Measurements from ENCODE around the gene CDKAL1. TPM values are rescaled to one million over a fixed set of nuclear protein-coding genes. Genes with fewer than 3 reads are reported as not detected.
A peak's percentile ranks its signal among the peaks of the same experiment; 100 is the strongest.

CDKAL1 gene
- total RNA-seq, 8 experiments from 2014 or later: 16.1 to 25.2 (median 20.2) TPM

- no peak overlapping the region for H3K27ac ChIP-seq
- H3K4me3 ChIP-seq: no peak overlapping the region
- no peaks in the 10 kb centered on the region for H3K4me1 ChIP-seq (replicated peaks in 1 of 2)
- 75 to 100% (median 95%) methylated on average over 1 to 2 of the region's 2 CpGs for WGBS, 10 experiments
- in situ Hi-C loops (cut with MboI; ENCODE audit: low pct_unique_long_range_greater_than_20kb in 2 of 9, low sequenced_read_pairs in 9 of 9, unreplicated experiment in 9 of 9): no loop called here
- peak in 2 of 8 experiments; percentile 27 to 28 for ATAC-seq (replicated peaks in 6 of 8)
These were observed 144.6 kb downstream of the CDKAL1 start for GRCh38 chr6:20678831-20679352.

DNA sequence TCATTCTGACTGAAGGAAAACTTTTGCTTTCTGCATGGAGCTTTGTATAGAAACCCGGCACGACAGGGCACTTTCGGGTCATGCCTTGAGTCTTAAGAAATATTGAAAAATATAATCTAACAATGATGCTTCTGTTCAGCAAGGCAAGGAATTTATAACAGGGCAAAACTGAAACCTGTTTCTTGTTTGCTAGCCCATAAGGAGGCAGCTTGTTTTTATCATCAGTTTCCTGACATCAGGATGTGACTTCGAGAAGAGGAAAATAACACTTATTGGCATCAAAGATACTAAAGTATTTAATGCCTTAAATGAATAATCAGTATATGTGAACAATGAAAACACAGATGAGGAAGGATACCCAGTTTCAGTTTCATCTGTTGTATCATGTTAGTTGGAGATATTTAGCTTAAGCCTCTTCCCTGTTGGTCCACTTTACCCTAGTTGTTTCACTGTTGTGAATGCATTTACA lies 146.5 kb downstream of the CDKAL1 start:
- in situ Hi-C loops (cut with MboI; ENCODE audit: low pct_unique_long_range_greater_than_20kb in 2 of 9, low sequenced_read_pairs in 9 of 9, unreplicated experiment in 9 of 9): no loop called here
- 24 to 93% (median 82%) methylated on average over 3 to 4 of the region's 4 CpGs; no CpG with 5 or more reads in 2 of the 10 experiments for WGBS, 10 experiments
- no peak overlapping the region for H3K27ac ChIP-seq
- ATAC-seq (replicated peaks in 6 of 8): no peak
- no peak overlapping the region for H3K4me3 ChIP-seq
- H3K4me1 ChIP-seq (replicated peaks in 1 of 2): no peaks in the 10 kb centered on the region

GRCh38 chr6:20681243-20681684 lies 147.0 kb downstream of the CDKAL1 start:
- no peaks in the 10 kb centered on the region for H3K4me1 ChIP-seq (replicated peaks in 1 of 2)
- H3K27ac ChIP-seq: no peak overlapping the region
- in situ Hi-C loops (cut with MboI; ENCODE audit: low pct_unique_long_range_greater_than_20kb in 2 of 9, low sequenced_read_pairs in 9 of 9, unreplicated experiment in 9 of 9): no loop called here
- H3K4me3 ChIP-seq: no peak overlapping the region
- peak in 1 of 8 experiments; percentile 36 for ATAC-seq (replicated peaks in 6 of 8)

- no peak for ATAC-seq (replicated peaks in 6 of 8)
- no peak overlapping the region for H3K4me3 ChIP-seq
- in situ Hi-C loops (cut with MboI; ENCODE audit: low pct_unique_long_range_greater_than_20kb in 2 of 9, low sequenced_read_pairs in 9 of 9, unreplicated experiment in 9 of 9): no loop called here
- whole genome bisulfite sequencing, 10 experiments: 84 to 100% (median 95%) methylated on average over 1 to 3 of the region's 3 CpGs
- no peaks in the 10 kb centered on the region for H3K4me1 ChIP-seq (replicated peaks in 1 of 2)
- H3K27ac ChIP-seq: no peak overlapping the region
These were observed 150.2 kb downstream of the CDKAL1 start for GRCh38 chr6:20684474-20684873.

- Histone ChIP-seq H3K4me1 (replicated peaks in 1 of 2) (peaks cover 0 to under 1% of the 10 kb centered on the region in 2 donors), H3K4me3 (no peak overlapping the region), H3K27ac (no peak overlapping the region)
- no peak for ATAC-seq (replicated peaks in 6 of 8)
- in situ Hi-C loops (cut with MboI; ENCODE audit: low pct_unique_long_range_greater_than_20kb in 2 of 9, low sequenced_read_pairs in 9 of 9, unreplicated experiment in 9 of 9): no loop called here
- 59 to 100% (median 95%) methylated on average over 1 to 5 of the region's 6 CpGs; no CpG with 5 or more reads in 1 of the 10 experiments for WGBS, 10 experiments
These were observed 151.9 kb downstream of the CDKAL1 start for GRCh38 chr6:20686142-20686541.

GRCh38 chr6:20687494-20687893 lies 153.2 kb downstream of the CDKAL1 start:
- no peak for ATAC-seq (replicated peaks in 6 of 8)

DNA sequence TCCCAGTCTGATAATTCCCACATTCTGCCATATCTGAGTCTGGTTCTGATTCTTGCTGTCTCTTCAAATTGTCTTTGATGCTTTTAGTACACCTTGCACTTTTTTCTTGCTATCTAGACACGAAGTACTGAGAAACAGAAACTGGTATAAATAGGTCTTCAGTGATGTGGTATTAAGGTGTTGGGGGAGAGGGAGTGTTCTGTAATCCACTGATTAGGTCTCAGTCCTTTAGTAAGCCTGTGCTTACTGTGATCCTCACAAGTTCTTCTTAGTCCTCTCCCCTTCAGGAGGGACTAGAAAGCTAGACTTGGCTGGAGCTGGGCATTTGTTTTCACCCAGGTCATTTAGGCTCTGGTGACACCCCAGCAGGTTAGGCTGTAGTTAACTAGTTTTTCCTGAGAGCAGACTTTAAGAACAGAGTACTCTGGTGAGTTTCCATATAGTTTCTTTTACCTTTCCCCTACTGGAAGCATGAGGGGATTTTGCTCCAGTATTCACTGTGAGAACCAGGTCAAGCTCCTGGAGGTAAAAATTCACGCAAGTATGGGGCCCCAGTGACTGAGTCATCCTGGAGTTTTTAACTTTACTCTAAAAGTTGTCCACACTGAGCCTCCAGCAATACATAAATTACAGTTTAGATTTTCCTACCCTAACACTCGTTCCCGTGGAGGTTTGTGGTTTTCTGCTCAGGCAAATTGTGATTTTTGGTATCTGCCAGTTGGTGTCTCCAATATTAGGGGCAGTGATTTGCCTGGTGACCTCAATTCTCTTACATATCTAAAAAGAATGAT lies 154.6 kb downstream of the CDKAL1 start:
- WGBS, 10 experiments: 45 to 97% (median 82%) methylated on average over 1 to 4 of the region's 4 CpGs
- Histone ChIP-seq H3K27ac (no peak overlapping the region), H3K4me3 (no peak overlapping the region), H3K4me1 (replicated peaks in 1 of 2) (peaks cover 0 to 5% of the 10 kb centered on the region in 2 donors)
- ATAC-seq (replicated peaks in 6 of 8): no peak
- in situ Hi-C loops (cut with MboI; ENCODE audit: low pct_unique_long_range_greater_than_20kb in 2 of 9, low sequenced_read_pairs in 9 of 9, unreplicated experiment in 9 of 9): no loop called here

More at GRCh38 chr6:20687494-20687893, 153.2 kb downstream of the CDKAL1 start:
- Histone ChIP-seq H3K27ac (no peak overlapping the region), H3K4me3 (no peak overlapping the region), H3K4me1 (replicated peaks in 1 of 2) (peaks cover 0 to 5% of the 10 kb centered on the region in 2 donors)
- in situ Hi-C loops (cut with MboI; ENCODE audit: low pct_unique_long_range_greater_than_20kb in 2 of 9, low sequenced_read_pairs in 9 of 9, unreplicated experiment in 9 of 9): no loop called here
- 79 to 100% (median 92%) methylated on average over 2 of the region's 2 CpGs; no CpG with 5 or more reads in 1 of the 10 experiments for WGBS, 10 experiments

DNA sequence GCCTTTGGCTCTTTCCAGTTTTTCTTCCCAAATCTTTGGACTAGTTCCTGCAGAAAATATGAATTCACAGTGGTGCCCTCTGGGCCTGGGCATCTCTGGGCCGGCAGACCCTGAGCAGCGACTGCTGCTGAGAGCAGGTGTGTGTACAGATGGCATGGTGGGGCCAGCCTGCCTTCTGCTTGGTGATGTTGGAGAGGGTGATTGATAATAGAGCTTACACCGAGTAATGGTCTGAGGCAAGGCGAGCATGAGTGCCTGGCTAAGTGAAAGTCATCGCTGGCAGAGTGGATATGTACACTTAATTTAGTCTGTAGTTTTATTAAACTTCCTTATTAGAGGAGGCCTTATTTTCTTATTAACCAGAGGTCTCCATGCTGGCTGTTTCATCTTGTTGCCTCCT lies 156.9 kb downstream of the CDKAL1 start:
- 63 to 91% (median 82%) methylated on average over 2 to 4 of the region's 5 CpGs; no CpG with 5 or more reads in 5 of the 10 experiments for WGBS, 10 experiments
- ATAC-seq (replicated peaks in 6 of 8): peak in 2 of 8 experiments; percentile 26 to 78
- no peak overlapping the region for H3K27ac ChIP-seq
- in situ Hi-C loops (cut with MboI; ENCODE audit: low pct_unique_long_range_greater_than_20kb in 2 of 9, low sequenced_read_pairs in 9 of 9, unreplicated experiment in 9 of 9): no loop called here
- peaks cover 0 to 5% of the 10 kb centered on the region in 2 donors for H3K4me1 ChIP-seq (replicated peaks in 1 of 2)
- H3K4me3 ChIP-seq: no peak overlapping the region

- no peak for ATAC-seq (replicated peaks in 6 of 8)
- in situ Hi-C loops (cut with MboI; ENCODE audit: low pct_unique_long_range_greater_than_20kb in 2 of 9, low sequenced_read_pairs in 9 of 9, unreplicated experiment in 9 of 9): no loop called here
These were observed 157.8 kb downstream of the CDKAL1 start for GRCh38 chr6:20692023-20692422.

GRCh38 chr6:20693466-20694063 lies 159.3 kb downstream of the CDKAL1 start:
- no peak overlapping the region for H3K27ac ChIP-seq
- ATAC-seq (replicated peaks in 6 of 8): no peak
- H3K4me1 ChIP-seq (replicated peaks in 1 of 2): peaks cover 0 to 5% of the 10 kb centered on the region in 2 donors
- WGBS, 10 experiments: 83 to 100% (median 100%) methylated on average over 1 to 3 of the region's 4 CpGs
- no peak overlapping the region for H3K4me3 ChIP-seq
- in situ Hi-C loops (cut with MboI; ENCODE audit: low pct_unique_long_range_greater_than_20kb in 2 of 9, low sequenced_read_pairs in 9 of 9, unreplicated experiment in 9 of 9): no loop called here

More at GRCh38 chr6:20692023-20692422, 157.8 kb downstream of the CDKAL1 start:
- H3K4me1 ChIP-seq (replicated peaks in 1 of 2): peaks cover 0 to 5% of the 10 kb centered on the region in 2 donors
- H3K27ac ChIP-seq: no peak overlapping the region
- H3K4me3 ChIP-seq: no peak overlapping the region

DNA sequence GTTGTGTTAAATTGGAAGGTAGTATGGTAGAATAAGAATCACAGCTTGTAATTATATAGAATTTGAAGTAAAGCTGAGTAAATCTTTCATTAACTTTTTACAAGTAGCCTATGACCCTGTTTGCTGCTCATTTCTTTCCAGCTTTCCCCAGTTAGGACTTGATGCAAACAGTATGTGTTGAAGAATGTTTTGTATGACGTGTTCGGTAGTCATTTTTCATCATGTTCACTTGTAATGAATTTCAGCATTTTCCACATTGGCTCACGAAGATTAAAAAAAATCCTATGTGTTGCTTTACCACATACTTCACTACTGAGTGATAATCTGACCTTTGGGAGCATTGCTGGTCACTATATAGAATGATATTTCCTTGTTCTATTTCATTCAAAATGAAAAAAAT lies 162.4 kb downstream of the CDKAL1 start:
- 17 to 100% (median 83%) methylated on average over 1 to 3 of the region's 3 CpGs; no CpG with 5 or more reads in 3 of the 10 experiments for WGBS, 10 experiments
- ATAC-seq (replicated peaks in 6 of 8): peak in 1 of 8 experiments; percentile 20
- H3K4me1 ChIP-seq (replicated peaks in 1 of 2): peaks cover 0 to 7% of the 10 kb centered on the region in 2 donors
- H3K4me3 ChIP-seq: no peak overlapping the region
- in situ Hi-C loops (cut with MboI; ENCODE audit: low pct_unique_long_range_greater_than_20kb in 2 of 9, low sequenced_read_pairs in 9 of 9, unreplicated experiment in 9 of 9): no loop called here
- H3K27ac ChIP-seq: no peak overlapping the region

DNA sequence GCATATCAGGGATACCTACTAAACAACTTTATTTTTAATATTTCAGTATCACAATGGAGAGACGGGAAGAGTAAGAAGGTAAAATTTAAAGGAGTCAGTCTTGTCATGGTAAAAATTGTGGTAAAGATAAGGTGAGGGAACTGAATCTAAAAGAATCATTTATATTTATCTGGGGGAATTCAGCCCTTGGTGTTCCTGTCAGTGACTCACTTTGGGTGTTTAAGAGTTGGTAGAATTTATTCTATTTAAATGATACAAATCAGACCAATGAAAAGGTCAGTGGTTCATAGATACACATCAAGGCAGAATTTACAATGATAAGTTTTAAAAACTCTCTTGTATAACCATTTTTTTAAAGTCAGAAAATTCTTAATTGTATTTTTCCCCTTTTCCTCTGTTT lies 164.4 kb downstream of the CDKAL1 start:
- H3K27ac ChIP-seq: no peak overlapping the region
- WGBS, 10 experiments: 78 to 100% (median 100%) methylated on average over 1 of the region's 1 CpG; no CpG with 5 or more reads in 2 of the 10 experiments
- peak in 2 of 8 experiments; percentile 34 to 50 for ATAC-seq (replicated peaks in 6 of 8)
- no peak overlapping the region for H3K4me3 ChIP-seq
- H3K4me1 ChIP-seq (replicated peaks in 1 of 2): peaks cover 0 to 7% of the 10 kb centered on the region in 2 donors
- in situ Hi-C loops (cut with MboI; ENCODE audit: low pct_unique_long_range_greater_than_20kb in 2 of 9, low sequenced_read_pairs in 9 of 9, unreplicated experiment in 9 of 9): no loop called here

DNA sequence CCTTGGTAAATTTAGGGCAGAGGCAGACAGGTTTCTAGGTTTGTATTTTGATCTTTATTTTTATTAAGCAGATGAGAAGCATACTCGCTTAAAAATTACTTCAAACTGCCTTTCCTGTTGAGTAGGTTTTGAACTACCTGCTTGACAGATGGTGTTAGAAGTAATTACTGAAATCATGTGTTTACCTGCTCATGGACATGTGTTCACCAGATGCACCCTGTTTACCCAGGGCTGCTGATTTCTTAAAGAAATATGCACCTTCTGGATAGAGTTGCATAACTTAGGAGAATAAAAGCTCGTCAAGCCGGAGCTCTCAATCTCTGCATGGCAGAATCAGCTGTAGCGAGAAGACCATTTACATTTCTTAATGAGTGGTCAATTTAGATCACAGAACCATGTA lies 165.1 kb downstream of the CDKAL1 start:
- no peak overlapping the region for H3K27ac ChIP-seq
- peaks cover 3 to 13% of the 10 kb centered on the region in 2 donors for H3K4me1 ChIP-seq (replicated peaks in 1 of 2)
- ATAC-seq (replicated peaks in 6 of 8): peak in 1 of 8 experiments; percentile 69
- WGBS, 10 experiments: 30 to 100% (median 90%) methylated on average over 1 to 4 of the region's 4 CpGs; no CpG with 5 or more reads in 1 of the 10 experiments
- no peak overlapping the region for H3K4me3 ChIP-seq
- in situ Hi-C loops (cut with MboI; ENCODE audit: low pct_unique_long_range_greater_than_20kb in 2 of 9, low sequenced_read_pairs in 9 of 9, unreplicated experiment in 9 of 9): no loop called here

Measured in motor neuron (in vitro differentiated cells).